K562 (cell line): ENCODE measurements around the gene ECI1. TPM values are rescaled to one million over a fixed set of nuclear protein-coding genes. Genes with fewer than 3 reads are reported as not detected.

ENCODE experiments used
- CBFA2T3 ChIP-seq: fragments of 450-650 bp; IDR thresholded peaks from 2 replicates; pipeline ENCODE4 v1.6.1; 2017
- E2F8 ChIP-seq: fragments of 450-650 bp; IDR thresholded peaks from 2 replicates; pipeline ENCODE4 v1.7.1; 2018; ENCODE audit warnings: mild to moderate bottlenecking, low read depth; ENCODE audit not compliant: partially characterized antibody
- ELF2 ChIP-seq: fragments of 250-450 bp; sonication (Bioruptor Pico); IDR thresholded peaks from 2 replicates; pipeline ENCODE4 v1.5.0; 2021; ENCODE audit warnings: mild to moderate bottlenecking
- FOXP1 ChIP-seq: sonication (generic); formaldehyde crosslinking; IDR thresholded peaks from 2 replicates; pipeline ENCODE4 v1.8.0; 2022; ENCODE audit warnings: mild to moderate bottlenecking, missing genetic modification reagents
- MCM7 ChIP-seq, 2 experiments: fragments of 450-650 bp; IDR thresholded peaks; 2 replicates each; pipeline ENCODE4 v1.6.1; 2016 to 2018
- MECOM ChIP-seq: fragments of 250-450 bp; sonication (Bioruptor Pico); IDR thresholded peaks from 2 replicates; pipeline ENCODE4 v1.8.0; 2022; ENCODE audit warnings: inconsistent platforms
- MYBL2 ChIP-seq, 2 experiments: fragments of 450-650 bp in 1 of 2; sonication (generic) in 1 of 2; formaldehyde crosslinking in 1 of 2; IDR thresholded peaks; 2 replicates each; pipeline versions ENCODE4 v1.6.1 to v1.8.1; 2017 to 2022; ENCODE audit warnings: borderline replicate concordance in 1 of 2, inconsistent platforms in 1 of 2, low read depth in 1 of 2, mild to moderate bottlenecking in 1 of 2, missing genetic modification reagents in 1 of 2, moderate library complexity in 1 of 2
- MYC ChIP-seq, 2 experiments: fragments of 250-450 bp in 1 of 2; sonication (Bioruptor Pico) in 1 of 2; IDR thresholded peaks; 2 replicates each; pipeline versions ENCODE4 v1.5.1 to v1.6.1; 2012 to 2021; ENCODE audit warnings: low read depth in 2 of 2, borderline replicate concordance in 1 of 2, improper control_type of control experiment in 1 of 2, low read length in 1 of 2, mild to moderate bottlenecking in 1 of 2, moderate library complexity in 1 of 2
- NONO ChIP-seq, 2 experiments: fragments of 200-400 bp in 1 of 2; fragments of 450-650 bp in 1 of 2; formaldehyde crosslinking in 1 of 2; IDR thresholded peaks; 2 replicates each; pipeline ENCODE4 v1.6.1; 2017; ENCODE audit warnings: low read depth in 2 of 2, mild to moderate bottlenecking in 2 of 2, moderate library complexity in 2 of 2, low read length in 1 of 2
- OTX1 ChIP-seq: fragments of 450-650 bp; formaldehyde crosslinking; IDR thresholded peaks from 2 replicates; pipeline ENCODE4 v1.4.0; 2022; ENCODE audit warnings: mild to moderate bottlenecking
- PHF8 ChIP-seq: fragments of 200-600 bp; sonication (generic); IDR thresholded peaks from 2 replicates; pipeline ENCODE4 v1.6.1; 2012; ENCODE audit warnings: mixed run types, mild to moderate bottlenecking, inconsistent platforms, low read length, moderate library complexity, borderline replicate concordance
- POLR3A ChIP-seq: IDR thresholded peaks from 2 replicates; pipeline ENCODE4 v1.6.1; 2011; ENCODE audit warnings: borderline replicate concordance, mild to moderate bottlenecking, moderate library complexity; ENCODE audit not compliant: insufficient read length, insufficient read depth; ENCODE audit errors: extremely low read depth
- ZBTB40 ChIP-seq, 2 experiments: fragments of 450-650 bp in 1 of 2; sonication (generic) in 1 of 2; formaldehyde crosslinking in 1 of 2; IDR thresholded peaks; 2 replicates each; pipeline versions ENCODE4 v1.7.1 to v1.9.0; 2016 to 2022; ENCODE audit warnings: inconsistent platforms in 1 of 2, mild to moderate bottlenecking in 1 of 2, missing genetic modification reagents in 1 of 2
- ZNF431 ChIP-seq: sonication (generic); formaldehyde crosslinking; IDR thresholded peaks from 2 replicates; pipeline ENCODE4 v1.8.0; 2022; ENCODE audit warnings: mild to moderate bottlenecking, missing genetic modification reagents
- polyA plus RNA-seq, 8 experiments: library from polyadenylated mRNA; depleted of rRNA in 4 of 8; stranded (reverse) in 5 of 8; unstranded in 3 of 8; fragments of >200 nt; fragmentation: Nextera tagmentation in 2 of 8; fragmentation: Illumina TruSeq in 1 of 8; extraction: Ambion mirVana in 2 of 8; extraction: Trizol in 1 of 8; gene quantifications; 2 replicates each; pipeline versions ENCODE4 v1.2.1 to v1.2.3, GENCODE V29; 2011 to 2014; ENCODE audit warnings: inconsistent platforms in 1 of 8, missing spikeins in 1 of 8
- total RNA-seq, 7 experiments: library from RNA; depleted of rRNA in 6 of 7; stranded (reverse); fragments of >200 nt in 6 of 7; fragmentation: Illumina TruSeq in 2 of 7; extraction: Trizol in 2 of 7; gene quantifications; 2 replicates each; pipeline versions ENCODE4 v1.2.1 to v1.2.3, GENCODE V29; 2011 to 2021; ENCODE audit warnings: low replicate concordance in 1 of 7

ECI1 gene
- total and polyA plus RNA-seq, 9 of the 15 experiments (the other 6 are each of a cell fraction or from before 2014, with no cell fraction given): 4.7 to 189 (median 54.0) TPM

DNA sequence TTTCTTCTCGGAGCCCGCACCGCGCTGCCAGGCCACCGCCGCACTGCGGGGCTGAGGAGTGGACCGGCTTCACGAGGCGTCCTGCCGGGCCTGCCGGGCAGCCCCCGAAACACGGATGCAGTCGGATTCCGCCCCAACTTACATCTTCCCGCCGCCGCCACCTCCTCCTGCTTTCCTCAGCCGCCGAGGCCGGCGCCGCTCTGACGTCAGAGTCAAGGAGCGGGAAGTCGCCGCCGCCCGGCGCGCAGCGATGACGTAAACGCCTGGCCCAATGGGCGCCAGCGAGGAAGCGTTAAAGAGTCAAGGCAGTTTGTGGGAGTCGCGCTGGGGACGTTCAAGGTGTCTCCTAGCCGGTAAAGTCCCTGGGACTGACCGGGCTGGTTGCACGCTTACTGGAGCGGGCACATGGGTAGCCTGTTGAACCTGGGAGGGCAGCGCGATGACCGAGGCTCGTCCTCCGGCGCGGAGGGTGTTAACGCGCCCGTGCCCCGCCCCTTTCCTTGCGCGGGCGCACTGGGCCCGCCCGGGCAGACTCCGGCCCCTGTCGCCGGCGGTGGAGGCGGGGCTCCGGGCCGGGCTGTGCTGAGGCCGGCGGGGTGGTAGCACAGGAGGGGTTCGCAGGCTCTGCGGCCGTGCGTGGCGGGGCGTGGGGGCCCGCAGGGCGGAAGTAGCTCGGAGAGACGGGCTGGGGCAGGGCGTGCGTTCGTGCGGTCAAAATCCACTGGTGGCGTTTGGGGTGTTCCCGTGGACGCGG is 16.7 kb upstream of the ECI1 start, which contains the start of gene RNPS1 (continued):
- peak; percentile 88 for TF ChIP-seq ZBTB40 (IDR thresholded peaks at IDR 0.05)
- no peak for TF ChIP-seq ZBTB40 (CRISPR knock-in tag; IDR thresholded peaks at IDR 0.05)
- 0 out of 2 replicates have a peak, but pooled peaks have one; percentile 66 for TF ChIP-seq OTX1 (CRISPR knock-in tag)
- peak; percentile 96 for TF ChIP-seq ELF2
- TF ChIP-seq MYBL2 (IDR thresholded peaks at IDR 0.05; ENCODE audit: low read depth): no peak
- TF ChIP-seq MYBL2 (CRISPR knock-in tag; IDR thresholded peaks at IDR 0.05; ENCODE audit: borderline replicate concordance): 0 out of 2 replicates have a peak, but pooled peaks have one; percentile 13
- TF ChIP-seq POLR3A: no peak
- TF ChIP-seq PHF8: peak; percentile 94
- no peak for TF ChIP-seq MECOM (CRISPR knock-in tag)
- TF ChIP-seq MYC (IDR thresholded peaks at IDR 0.05; ENCODE audit: low read depth, low read length): peak; percentile 100
- peak; percentile 99 for TF ChIP-seq MYC (CRISPR knock-in tag; IDR thresholded peaks at IDR 0.05; ENCODE audit: borderline replicate concordance, low read depth)
- TF ChIP-seq NONO (IDR thresholded peaks at IDR 0.05; ENCODE audit: low read depth in 2 of 2, low read length in 1 of 2): peak; percentile 57 to 95; a peak in 3 of 4 replicates
- no peak for TF ChIP-seq MCM7 (IDR thresholded peaks at IDR 0.05)
- peak; percentile 97 for TF ChIP-seq E2F8
- peak; percentile 74; the same call in 1 of the 2 replicates for TF ChIP-seq ZNF431 (CRISPR knock-in tag)
- TF ChIP-seq FOXP1: no peak; the same call in 1 of the 2 replicates
- TF ChIP-seq CBFA2T3: peak; percentile 11; the same call in 1 of the 2 replicates
